Spleen (tissue), 7 donors: Measurements from ENCODE around the gene CHRM5.

Source experiments
- POLR2A ChIP-seq, 3 donors: fragments of 450-650 bp; IDR thresholded peaks; one replicate each; pipeline ENCODE4 v1.5.1; 2017; ENCODE audit warnings: antibody characterized with exemption in 3 of 3, mild to moderate bottlenecking in 1 of 3
- POLR2AphosphoS5 ChIP-seq, 3 donors: sonication (generic); formaldehyde crosslinking; IDR thresholded peaks; one replicate each; pipeline ENCODE4 v1.5.1; 2017; ENCODE audit warnings: antibody characterized with exemption in 3 of 3
- TF ChIP-seq, protein P1 (sequence below), 11 experiments: fragments of 200-600 bp in 7 of 11; fragments of 450-650 bp in 4 of 11; sonication (generic) in 4 of 11; IDR thresholded peaks in 8 of 11; conservative IDR thresholded peaks in 3 of 11; 1 replicate in 7 of 11; 2 replicates in 4 of 11; pipeline versions ENCODE4 v1.4.0 to v1.8.0; 2016 to 2021; ENCODE audit warnings: antibody characterized with exemption in 11 of 11, inconsistent platforms in 4 of 11, mild to moderate bottlenecking in 1 of 11
- donor health status: DM: no; HTN: no; CAD: no; lungs with moderate emphysema.
- donor health status: DM: no; HTN: no; CAD: no.
- donor health status: DM: no; HTN: no; CAD: no.

DNA sequence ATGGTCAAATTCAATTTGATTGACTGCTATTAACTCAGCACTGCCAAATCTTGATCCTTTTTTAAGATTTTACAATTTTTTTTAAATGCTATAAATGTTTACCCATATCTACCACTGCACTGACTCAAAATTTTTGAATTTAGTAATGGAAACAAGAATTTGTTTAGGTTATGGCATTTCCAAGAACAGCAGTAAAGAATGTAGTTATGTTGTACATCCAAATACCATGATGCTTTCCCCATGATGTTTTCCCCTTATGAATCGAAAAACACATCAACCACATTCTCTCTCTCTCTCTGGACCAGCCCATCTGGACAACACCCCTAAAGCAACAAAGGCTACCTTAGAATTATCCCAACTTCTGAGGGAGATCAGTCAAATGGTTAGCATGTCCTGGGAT is 14.2 kb downstream of the CHRM5 start:
- TF ChIP-seq POLR2A (IDR thresholded peaks at IDR 0.05) (no peak), POLR2AphosphoS5 (IDR thresholded peaks at IDR 0.05) (no peak)
- TF ChIP-seq, protein P1, sequence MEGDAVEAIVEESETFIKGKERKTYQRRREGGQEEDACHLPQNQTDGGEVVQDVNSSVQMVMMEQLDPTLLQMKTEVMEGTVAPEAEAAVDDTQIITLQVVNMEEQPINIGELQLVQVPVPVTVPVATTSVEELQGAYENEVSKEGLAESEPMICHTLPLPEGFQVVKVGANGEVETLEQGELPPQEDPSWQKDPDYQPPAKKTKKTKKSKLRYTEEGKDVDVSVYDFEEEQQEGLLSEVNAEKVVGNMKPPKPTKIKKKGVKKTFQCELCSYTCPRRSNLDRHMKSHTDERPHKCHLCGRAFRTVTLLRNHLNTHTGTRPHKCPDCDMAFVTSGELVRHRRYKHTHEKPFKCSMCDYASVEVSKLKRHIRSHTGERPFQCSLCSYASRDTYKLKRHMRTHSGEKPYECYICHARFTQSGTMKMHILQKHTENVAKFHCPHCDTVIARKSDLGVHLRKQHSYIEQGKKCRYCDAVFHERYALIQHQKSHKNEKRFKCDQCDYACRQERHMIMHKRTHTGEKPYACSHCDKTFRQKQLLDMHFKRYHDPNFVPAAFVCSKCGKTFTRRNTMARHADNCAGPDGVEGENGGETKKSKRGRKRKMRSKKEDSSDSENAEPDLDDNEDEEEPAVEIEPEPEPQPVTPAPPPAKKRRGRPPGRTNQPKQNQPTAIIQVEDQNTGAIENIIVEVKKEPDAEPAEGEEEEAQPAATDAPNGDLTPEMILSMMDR (IDR thresholded peaks at IDR 0.05 in 8 of 11, conservative IDR thresholded peaks at IDR 0.05 in 3 of 11), result no peak
